Measurements from ENCODE around the gene NCF2.

Gene NCF2

GRCh38 chr1:183612407-183612806 is 22.1 kb upstream of the NCF2 start:
- DNase-seq, result no peak

GRCh38 chr1:183611021-183611420 is 20.8 kb upstream of the NCF2 start:
- no peak for DNase-seq

- DNase-seq, result no peak
These were observed 19.6 kb upstream of the NCF2 start for GRCh38 chr1:183609759-183610452.

- no peak for DNase-seq
These were observed 19.1 kb upstream of the NCF2 start for GRCh38 chr1:183609313-183609712.

GRCh38 chr1:183607322-183607980 is 17.2 kb upstream of the NCF2 start:
- DNase-seq, result no peak

GRCh38 chr1:183605904-183606303 is 15.6 kb upstream of the NCF2 start:
- no peak for DNase-seq

- DNase-seq, result no peak
These were observed 14.6 kb upstream of the NCF2 start for GRCh38 chr1:183604815-183605214.

- DNase-seq, result no peak
These were observed 14.0 kb upstream of the NCF2 start for GRCh38 chr1:183604038-183604808.

- no peak for DNase-seq
These were observed 12.3 kb upstream of the NCF2 start for GRCh38 chr1:183602510-183602909.

- no peak for DNase-seq
These were observed 10.4 kb upstream of the NCF2 start for GRCh38 chr1:183600634-183601033.

GRCh38 chr1:183600136-183600535 is 9.9 kb upstream of the NCF2 start:
- DNase-seq, result no peak

- no peak for DNase-seq
These were observed 8.1 kb upstream of the NCF2 start for GRCh38 chr1:183598386-183598785.

GRCh38 chr1:183597656-183598347 is 7.5 kb upstream of the NCF2 start:
- DNase-seq, result no peak

- DNase-seq, result no peak
These were observed 6.2 kb upstream of the NCF2 start for GRCh38 chr1:183596500-183596899.

GRCh38 chr1:183595537-183595936 is 5.3 kb upstream of the NCF2 start:
- DNase-seq, result no peak

GRCh38 chr1:183593356-183593755 is 3.1 kb upstream of the NCF2 start:
- no peak for DNase-seq

GRCh38 chr1:183592733-183593132 is 2.5 kb upstream of the NCF2 start:
- no peak for DNase-seq

GRCh38 chr1:183589874-183590243 is 400 bp downstream of the NCF2 start:
- DNase-seq, result no peak

- no peak for DNase-seq
These were observed 875 bp downstream of the NCF2 start for GRCh38 chr1:183589384-183589783.

GRCh38 chr1:183588827-183589226 is 1.4 kb downstream of the NCF2 start:
- no peak for DNase-seq

GRCh38 chr1:183586926-183587325 is 3.3 kb downstream of the NCF2 start:
- no peak for DNase-seq

GRCh38 chr1:183586455-183586854 is 3.8 kb downstream of the NCF2 start:
- no peak for DNase-seq

- no peak for DNase-seq
These were observed 5.2 kb downstream of the NCF2 start for GRCh38 chr1:183585038-183585437.
